Neural progenitor cell (in vitro differentiated cells): ENCODE measurements around the gene TPT1. TPM values are rescaled to one million over a fixed set of nuclear protein-coding genes. Genes with fewer than 3 reads are reported as not detected.

Experiments
- DNase-seq: peaks from one replicate; pipeline ENCODE4 v3.0.0-alpha.2; 2016; ENCODE audit warnings: low spot score
- H2AFZ ChIP-seq: fragments of 200-600 bp; sonication (generic); replicated peaks from 2 replicates; pipeline ENCODE4 v1.6.1; 2016; ENCODE audit warnings: antibody characterized with exemption
- H3F3A ChIP-seq: fragments of 200-600 bp; sonication (generic); 2 replicates; pipeline ENCODE4 v1.6.1; 2016; ENCODE audit warnings: antibody characterized with exemption, low read depth
- H3K27ac ChIP-seq: fragments of 200-600 bp; sonication (generic); 2 replicates; pipeline ENCODE4 v1.5.1; 2016; ENCODE audit warnings: mild to moderate bottlenecking
- H3K27me3 ChIP-seq: fragments of 200-600 bp; sonication (generic); 2 replicates; pipeline ENCODE4 v1.6.1; 2016; ENCODE audit warnings: mild to moderate bottlenecking, moderate library complexity
- H3K36me3 ChIP-seq: fragments of 200-600 bp; sonication (generic); 2 replicates; pipeline ENCODE4 v1.5.1; 2016
- H3K4me1 ChIP-seq: fragments of 200-600 bp; sonication (generic); 2 replicates; pipeline ENCODE4 v1.6.1; 2016; ENCODE audit warnings: mixed run types
- H3K4me2 ChIP-seq: fragments of 200-600 bp; sonication (generic); 2 replicates; pipeline ENCODE4 v1.6.1; 2016
- H3K4me3 ChIP-seq: fragments of 200-600 bp; sonication (generic); 2 replicates; pipeline ENCODE4 v1.5.1; 2016
- H3K79me2 ChIP-seq: fragments of 200-600 bp; sonication (generic); 2 replicates; pipeline ENCODE4 v1.6.1; 2016; ENCODE audit warnings: low read depth
- H3K9ac ChIP-seq: fragments of 200-600 bp; sonication (generic); 2 replicates; pipeline ENCODE4 v1.6.1; 2016
- H3K9me3 ChIP-seq: fragments of 200-600 bp; sonication (generic); 2 replicates; pipeline ENCODE4 v1.5.1; 2016; ENCODE audit warnings: low read depth
- H4K20me1 ChIP-seq: fragments of 200-600 bp; sonication (generic); 2 replicates; pipeline ENCODE4 v1.6.1; 2016; ENCODE audit warnings: low read depth
- H3K27ac Mint-ChIP-seq: 3 replicates; pipeline ENCODE4 v1.8.0; 2021; ENCODE audit warnings: mixed read lengths
- H3K27me3 Mint-ChIP-seq: 2 replicates; pipeline ENCODE4 v1.8.0; 2022; ENCODE audit warnings: low read depth, mild to moderate bottlenecking, inconsistent platforms, moderate library complexity, mixed read lengths; ENCODE audit not compliant: insufficient read depth
- H3K36me3 Mint-ChIP-seq: 3 replicates; pipeline ENCODE4 v1.8.0; 2021; ENCODE audit warnings: mixed read lengths
- H3K4me1 Mint-ChIP-seq: 3 replicates; pipeline ENCODE4 v1.8.0; 2021; ENCODE audit warnings: mixed read lengths
- H3K4me3 Mint-ChIP-seq: 3 replicates; pipeline ENCODE4 v1.8.0; 2021; ENCODE audit warnings: mild to moderate bottlenecking, moderate library complexity, mixed read lengths
- H3K9me3 Mint-ChIP-seq: 3 replicates; pipeline ENCODE4 v1.8.0; 2020; ENCODE audit warnings: mixed read lengths
- CTCF ChIP-seq: fragments of 200-600 bp; sonication (generic); IDR thresholded peaks from 2 replicates; pipeline ENCODE4 v1.5.1; 2017; ENCODE audit warnings: antibody characterized with exemption, mild to moderate bottlenecking
- EZH2 ChIP-seq: fragments of 200-600 bp; sonication (generic); IDR thresholded peaks from 2 replicates; pipeline ENCODE4 v1.6.1; 2017; ENCODE audit warnings: antibody characterized with exemption, mild to moderate bottlenecking, moderate library complexity
- EZH2phosphoT487 ChIP-seq: fragments of 200-600 bp; sonication (generic); IDR thresholded peaks from 2 replicates; pipeline ENCODE4 v1.6.1; 2017; ENCODE audit warnings: antibody characterized with exemption
- total RNA-seq: library from RNA; depleted of rRNA; stranded (reverse); fragments of >200 nt; gene quantifications from 2 replicates; pipeline ENCODE4 v1.2.3, GENCODE V29; 2015; ENCODE audit warnings: low replicate concordance

Gene TPT1
- total RNA-seq, 1 donor from 2014 or later: 4,951 TPM

GRCh38 chr13:45320876-45321629 lies 19.9 kb downstream of the TPT1 start:
- Mint-ChIP-seq H3K36me3 (peaks cover 2% of the 10 kb centered on the region), H3K27me3 (peaks cover 7% of the 10 kb centered on the region), H3K4me3 (no peak overlapping the region), H3K9me3 (no peaks in the 10 kb centered on the region), H3K27ac (no peak overlapping the region), H3K4me1 (no peaks in the 10 kb centered on the region)
- H3K36me3 ChIP-seq: no peaks in the 10 kb centered on the region
- TF ChIP-seq EZH2: no peak
- no peak for TF ChIP-seq CTCF
- TF ChIP-seq EZH2phosphoT487: no peak
- no peaks in the 10 kb centered on the region for H3K79me2 ChIP-seq
- no peaks in the 10 kb centered on the region for H3K4me1 ChIP-seq
- H3F3A ChIP-seq: no peaks in the 10 kb centered on the region
- no peak overlapping the region for H2AFZ ChIP-seq
- H3K4me2 ChIP-seq: no peak overlapping the region
- no peak for DNase-seq
- H3K9me3 ChIP-seq: no peaks in the 10 kb centered on the region
- no peaks in the 10 kb centered on the region for H4K20me1 ChIP-seq
- no peak overlapping the region for H3K4me3 ChIP-seq
- H3K9ac ChIP-seq: no peak overlapping the region
- no peaks in the 10 kb centered on the region for H3K27me3 ChIP-seq
- H3K27ac ChIP-seq: no peak overlapping the region

- peaks cover 2% of the 10 kb centered on the region for H3K36me3 Mint-ChIP-seq
- peaks cover 5% of the 10 kb centered on the region for H3K27me3 Mint-ChIP-seq
- Histone ChIP-seq H3K4me3 (no peak overlapping the region), H3K27me3 (no peaks in the 10 kb centered on the region), H3K4me1 (no peaks in the 10 kb centered on the region), H3K79me2 (no peaks in the 10 kb centered on the region), H3F3A (peaks cover 1% of the 10 kb centered on the region), H3K36me3 (no peaks in the 10 kb centered on the region), H2AFZ (no peak overlapping the region), H3K9me3 (no peaks in the 10 kb centered on the region), H4K20me1 (no peaks in the 10 kb centered on the region), H3K4me2 (no peak overlapping the region), H3K27ac (no peak overlapping the region), H3K9ac (no peak overlapping the region)
- no peak for TF ChIP-seq CTCF
- TF ChIP-seq EZH2: no peak
- TF ChIP-seq EZH2phosphoT487: no peak
- H3K4me3 Mint-ChIP-seq: no peak overlapping the region
- H3K27ac Mint-ChIP-seq: no peak overlapping the region
- peaks cover under 1% of the 10 kb centered on the region for H3K4me1 Mint-ChIP-seq
- no peaks in the 10 kb centered on the region for H3K9me3 Mint-ChIP-seq
- no peak for DNase-seq
Measured at GRCh38 chr13:45316996-45317395, 24.0 kb downstream of the TPT1 start.

- H3K36me3 ChIP-seq: no peaks in the 10 kb centered on the region
- no peak for DNase-seq
- Mint-ChIP-seq H3K36me3 (peaks cover 2% of the 10 kb centered on the region), H3K4me3 (no peak overlapping the region), H3K27me3 (peaks cover 4% of the 10 kb centered on the region), H3K4me1 (peaks cover 4% of the 10 kb centered on the region), H3K9me3 (no peaks in the 10 kb centered on the region), H3K27ac (no peak overlapping the region)
- H3K9ac ChIP-seq: no peak overlapping the region
- H2AFZ ChIP-seq: no peak overlapping the region
- H3K27ac ChIP-seq: no peak overlapping the region
- no peaks in the 10 kb centered on the region for H3K4me1 ChIP-seq
- H3K27me3 ChIP-seq: no peaks in the 10 kb centered on the region
- TF ChIP-seq CTCF (no peak), EZH2 (no peak), EZH2phosphoT487 (no peak)
- peaks cover 8% of the 10 kb centered on the region for H3F3A ChIP-seq
- no peak overlapping the region for H3K4me3 ChIP-seq
- H3K79me2 ChIP-seq: no peaks in the 10 kb centered on the region
- H3K4me2 ChIP-seq: no peak overlapping the region
- no peaks in the 10 kb centered on the region for H4K20me1 ChIP-seq
- H3K9me3 ChIP-seq: no peaks in the 10 kb centered on the region
Measured at GRCh38 chr13:45316338-45316737, 24.6 kb downstream of the TPT1 start.
